ENCODE data around the gene IFI35. TPM values are rescaled to one million over a fixed set of nuclear protein-coding genes. Genes with fewer than 3 reads are reported as not detected.
"Not testable (repeated sequence)": the region's sequence is repeated elsewhere in the genome, so short reads cannot be mapped to it uniquely, and the experiment has no call there.

The IFI35 gene
- total RNA-seq, 1 experiment from 2014 or later: 80.2 TPM

DNA sequence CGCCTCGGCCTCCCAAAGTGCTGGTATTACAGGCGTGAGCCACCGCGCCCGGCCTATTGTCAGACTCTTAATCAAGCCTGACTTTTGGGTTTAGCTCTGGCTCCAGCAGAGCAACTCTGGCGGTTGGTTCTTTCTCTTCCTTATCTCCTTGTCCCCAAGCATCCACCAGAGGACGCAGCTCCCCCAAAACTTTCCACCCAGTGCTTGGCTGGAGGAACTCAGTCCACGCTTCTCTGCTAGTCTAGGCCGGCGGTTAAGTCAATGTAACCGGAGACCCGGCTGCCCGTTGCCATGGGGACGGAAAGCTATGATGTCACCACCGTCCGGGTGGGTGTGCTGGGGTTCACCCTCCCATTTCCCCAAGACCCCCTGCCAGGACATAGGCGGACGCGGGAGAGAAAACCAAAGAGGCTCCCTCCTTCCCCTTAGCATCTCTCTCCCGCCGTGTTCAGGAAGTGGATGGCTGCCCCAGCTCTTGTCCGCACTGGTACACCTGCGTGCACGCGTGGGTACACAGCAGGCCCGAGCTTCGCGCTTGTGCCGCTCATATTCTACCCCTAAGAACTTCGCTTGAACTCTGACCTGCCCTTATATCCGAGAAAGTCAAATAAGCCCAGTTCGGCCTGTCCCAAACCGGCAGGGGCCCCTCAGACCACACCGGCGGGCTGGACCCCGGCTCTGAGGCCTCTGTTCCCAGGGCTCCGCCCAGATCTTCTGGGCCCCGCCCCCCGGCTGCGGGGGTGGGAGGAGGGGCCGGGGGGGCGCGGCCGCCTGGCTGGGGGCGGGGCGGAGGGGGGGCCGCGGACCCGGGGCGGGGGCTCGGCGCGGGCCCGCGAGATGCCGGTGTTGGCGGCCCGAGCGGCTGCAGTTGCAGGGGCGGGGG is 18.1 kb downstream of the IFI35 start, which contains the start of gene RND2:
Gene RND2, plus strand, starts transcription at position 825 of the 883 bp plus-strand sequence. CDS start 117 bp downstream, outside the sequence.
- peak; percentile 84 for DNase-seq (ENCODE audit: low spot score)

DNA sequence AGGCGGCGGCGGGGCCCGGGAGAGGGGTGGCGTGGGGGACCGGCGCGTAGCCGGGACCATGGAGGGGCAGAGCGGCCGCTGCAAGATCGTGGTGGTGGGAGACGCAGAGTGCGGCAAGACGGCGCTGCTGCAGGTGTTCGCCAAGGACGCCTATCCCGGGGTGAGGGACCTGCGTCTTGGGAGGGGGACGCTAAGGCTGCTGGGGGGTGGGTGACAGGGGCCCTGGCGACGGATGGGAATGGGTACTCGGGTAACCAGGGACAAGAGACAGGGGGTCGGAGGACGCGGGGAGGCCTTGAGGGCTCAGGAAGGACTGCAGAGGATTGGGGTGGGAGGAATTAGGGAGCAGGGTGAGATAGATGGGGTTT is 18.7 kb downstream of the IFI35 start:
- no peak for DNase-seq (ENCODE audit: low spot score)

DNA sequence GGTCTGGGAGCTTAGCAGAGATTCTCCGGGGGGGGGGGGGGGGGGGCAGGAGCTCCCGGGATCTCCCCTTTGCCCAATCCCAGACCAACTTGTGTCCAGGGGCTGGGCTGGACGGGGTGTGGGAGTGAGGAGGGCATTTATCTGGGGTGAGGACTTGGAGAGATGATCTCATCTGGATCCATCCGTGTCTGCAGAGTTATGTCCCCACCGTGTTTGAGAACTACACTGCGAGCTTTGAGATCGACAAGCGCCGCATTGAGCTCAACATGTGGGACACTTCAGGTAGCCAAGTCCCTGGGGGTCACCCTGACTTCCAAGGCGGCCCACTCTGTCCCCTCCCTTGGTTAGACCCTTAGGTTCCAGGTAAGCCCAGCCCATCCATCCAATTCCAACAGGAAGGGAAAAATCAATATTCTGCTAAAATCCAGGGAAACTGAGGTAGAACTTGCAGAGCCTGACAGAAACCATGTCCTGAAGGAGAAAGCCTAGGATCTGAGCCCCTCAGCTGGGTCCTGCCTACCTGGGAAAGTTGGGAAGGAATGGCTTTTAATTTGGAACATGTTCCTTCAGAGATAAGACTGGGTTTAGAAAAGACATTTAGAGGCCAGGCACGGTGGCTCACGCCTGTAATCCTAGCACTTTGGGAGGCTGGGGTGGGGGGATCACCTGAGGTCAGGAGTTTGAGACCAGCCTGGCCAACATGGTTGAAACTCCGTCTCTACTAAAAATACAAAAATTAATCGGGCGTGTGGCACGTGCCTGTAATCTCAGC is 19.4 kb downstream of the IFI35 start:
- DNase-seq (ENCODE audit: low spot score): no peak

DNA sequence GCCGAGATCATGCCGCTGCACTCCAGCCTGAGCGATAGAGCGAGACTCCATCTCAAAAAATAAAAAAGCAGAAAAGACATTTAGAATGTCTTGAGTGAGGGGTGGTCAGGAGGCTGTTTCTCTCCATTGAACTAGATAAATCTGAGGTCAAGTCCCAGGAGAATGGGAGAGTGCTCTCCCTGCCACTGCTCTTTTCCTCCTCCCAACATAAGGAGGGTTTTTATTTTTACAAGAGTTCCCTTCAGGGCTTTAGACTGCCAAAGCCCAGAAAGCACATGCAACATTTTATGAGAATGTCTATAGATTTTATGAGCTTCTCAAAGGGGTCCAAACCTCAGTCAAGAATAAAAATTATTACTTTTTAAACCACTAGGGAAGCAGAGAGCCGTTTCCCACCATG is 20.0 kb downstream of the IFI35 start:
- no peak for DNase-seq (ENCODE audit: low spot score)

DNA sequence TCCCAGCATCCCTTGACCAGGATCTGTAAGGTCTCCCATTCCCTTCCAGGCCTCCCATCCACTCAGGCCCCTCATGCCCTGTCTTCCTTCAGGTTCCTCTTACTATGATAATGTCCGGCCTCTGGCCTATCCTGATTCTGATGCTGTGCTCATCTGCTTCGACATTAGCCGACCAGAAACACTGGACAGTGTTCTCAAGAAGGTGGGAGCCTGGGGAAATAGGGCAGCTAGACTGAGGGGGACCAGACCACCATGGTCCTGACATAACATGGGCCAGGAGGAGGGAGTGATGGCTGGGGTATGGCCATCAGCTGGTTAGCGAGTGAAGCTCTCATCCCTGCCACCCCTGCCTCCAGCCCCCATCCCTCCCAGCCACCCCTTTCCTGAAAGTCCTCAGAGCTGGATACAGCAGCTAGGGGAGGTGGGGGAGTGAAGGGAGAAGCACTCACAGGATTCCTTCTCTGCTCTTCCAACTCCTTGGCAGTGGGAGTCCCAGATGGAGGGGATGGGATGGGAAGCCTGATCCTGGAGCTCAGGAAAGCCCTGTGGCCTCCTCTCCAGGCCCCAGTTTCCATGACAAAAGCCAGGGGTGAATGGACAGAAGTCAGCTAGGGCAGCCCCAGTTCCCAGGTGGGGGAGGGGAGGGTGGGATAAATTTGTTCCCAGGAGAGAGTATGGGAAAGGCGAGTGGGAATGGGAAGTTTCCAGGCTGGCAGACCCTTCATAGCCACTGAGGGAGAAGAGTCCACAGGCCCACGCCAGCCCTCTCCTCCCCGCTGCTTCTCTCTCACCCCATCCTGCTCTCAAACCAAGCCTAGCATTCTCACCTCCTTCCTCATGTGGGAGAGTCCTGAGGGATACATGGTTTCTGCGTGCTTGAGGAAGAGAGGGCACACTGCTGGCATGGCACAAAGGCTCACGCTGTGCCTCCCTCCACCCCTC is 20.8 kb downstream of the IFI35 start:
- no peak for DNase-seq (ENCODE audit: low spot score)

DNA sequence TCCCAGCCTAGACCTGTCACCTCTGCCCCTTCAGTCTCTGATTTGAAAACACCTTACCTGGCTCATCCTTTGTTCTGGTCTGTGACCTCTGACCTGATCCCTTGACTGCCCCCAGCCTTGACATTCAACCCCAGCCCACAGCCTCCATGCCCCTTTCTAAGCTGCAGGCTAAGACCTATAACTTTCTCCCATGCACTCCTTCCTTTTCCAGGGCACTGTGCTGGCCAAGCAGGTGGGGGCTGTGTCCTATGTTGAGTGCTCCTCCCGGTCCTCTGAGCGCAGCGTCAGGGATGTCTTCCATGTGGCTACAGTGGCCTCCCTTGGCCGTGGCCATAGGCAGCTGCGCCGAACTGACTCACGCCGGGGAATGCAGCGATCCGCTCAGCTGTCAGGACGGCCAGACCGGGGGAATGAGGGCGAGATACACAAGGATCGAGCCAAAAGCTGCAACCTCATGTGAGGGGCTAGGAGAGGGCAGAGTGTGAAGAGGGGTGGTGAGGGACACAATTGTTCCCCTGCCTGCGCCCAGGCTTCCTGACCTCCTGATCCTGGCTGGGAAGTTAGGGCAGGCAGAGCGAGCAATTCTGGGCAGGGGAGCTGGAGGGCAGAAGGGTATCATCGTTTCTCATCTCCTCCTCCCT is 21.8 kb downstream of the IFI35 start:
- no peak for DNase-seq (ENCODE audit: low spot score)

DNA sequence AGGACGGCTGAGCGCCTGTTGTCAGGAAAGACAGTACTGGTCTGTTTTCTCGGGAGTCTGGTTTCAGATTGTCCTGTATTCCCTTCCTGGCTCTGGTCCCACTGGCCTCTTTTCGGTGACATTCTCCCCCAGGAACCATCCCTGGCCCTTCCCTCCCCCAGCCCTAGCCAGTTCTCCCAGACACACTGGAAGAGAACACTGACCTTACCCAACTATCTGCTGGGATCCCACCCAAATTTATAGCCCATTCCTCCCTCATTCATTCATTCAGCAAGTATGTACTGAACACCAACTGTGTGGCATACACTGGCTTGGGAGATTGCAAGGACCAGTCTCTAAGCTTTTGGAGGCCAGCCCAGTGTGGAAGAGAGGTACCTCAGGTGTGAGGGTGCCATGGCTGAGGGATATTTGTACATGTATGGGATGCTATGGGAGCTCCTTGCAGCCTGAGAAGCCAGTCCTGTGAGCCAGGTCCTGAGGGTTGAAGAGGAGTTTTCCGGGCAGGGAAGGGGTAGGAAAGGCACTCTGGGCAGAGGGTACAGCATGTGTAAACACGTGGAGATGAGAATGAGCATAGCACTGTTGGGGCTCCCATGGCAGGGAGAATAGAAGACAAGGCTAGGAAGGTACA is 23.7 kb downstream of the IFI35 start:
- DNase-seq (ENCODE audit: low spot score): no peak

DNA sequence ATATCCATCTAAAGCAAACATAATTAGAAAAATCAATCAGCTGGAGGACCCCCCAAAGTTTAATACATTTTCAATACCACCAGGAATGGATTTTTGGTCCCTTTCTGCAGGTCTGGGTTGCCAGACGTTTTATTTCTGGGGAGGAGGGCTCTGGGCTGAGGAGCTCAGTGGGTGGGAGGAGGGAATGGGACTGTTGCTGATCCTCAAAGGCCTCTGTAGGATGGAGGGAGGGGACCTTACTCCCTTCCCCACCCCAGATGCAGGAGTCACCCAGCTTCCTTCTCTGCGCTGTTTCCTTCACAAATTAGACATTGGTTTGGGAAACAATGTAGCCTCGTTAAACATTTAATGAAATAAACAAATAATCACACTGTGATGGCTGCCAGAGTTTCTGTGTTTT is 25.1 kb downstream of the IFI35 start:
- DNase-seq (ENCODE audit: low spot score): no peak

DNA sequence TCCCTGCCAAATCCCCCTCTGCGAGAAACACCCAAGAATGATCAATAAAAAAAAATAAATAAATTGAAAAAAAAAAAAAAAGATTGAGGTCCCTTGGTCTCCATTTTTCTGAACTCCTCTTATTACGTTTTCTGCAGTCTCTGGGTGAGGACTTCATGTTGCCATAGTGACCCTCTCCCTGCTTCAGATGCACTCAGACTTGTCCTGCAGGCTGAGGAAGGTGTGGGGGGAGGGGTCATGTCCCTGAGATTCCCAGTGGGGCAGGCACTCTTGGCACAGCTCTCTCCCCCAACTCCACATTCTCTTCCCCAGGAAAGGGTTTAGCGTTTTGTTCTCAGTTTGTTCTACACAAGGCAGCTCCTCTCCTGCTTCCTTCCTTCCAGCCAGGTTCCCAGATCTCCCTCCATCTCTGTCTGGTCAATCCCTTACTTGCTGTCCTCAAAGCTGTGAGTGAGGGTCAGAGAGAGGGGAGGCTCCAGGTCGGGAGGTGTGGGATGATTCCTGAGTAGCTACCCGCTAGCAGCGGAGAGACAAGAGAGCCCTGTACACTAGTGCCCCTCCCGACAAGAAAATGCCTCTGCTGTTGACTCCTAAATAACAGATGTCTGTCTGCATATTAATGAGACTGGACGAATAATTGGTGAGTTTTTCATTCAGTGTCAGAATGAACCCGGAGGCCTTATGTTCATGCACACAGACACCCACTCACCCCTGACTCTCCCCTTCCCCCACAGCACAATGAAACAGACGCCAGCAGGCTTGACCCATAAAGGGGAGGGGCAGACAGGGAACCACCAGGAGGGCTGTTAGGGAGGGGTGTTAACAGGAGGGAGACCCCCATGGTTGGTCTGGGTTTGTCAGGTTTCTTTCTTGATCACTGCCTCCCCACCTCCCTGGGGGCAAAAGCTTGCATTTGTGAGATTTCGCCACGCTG is 27.6 kb downstream of the IFI35 start:
- no peak for DNase-seq (ENCODE audit: low spot score)

DNA sequence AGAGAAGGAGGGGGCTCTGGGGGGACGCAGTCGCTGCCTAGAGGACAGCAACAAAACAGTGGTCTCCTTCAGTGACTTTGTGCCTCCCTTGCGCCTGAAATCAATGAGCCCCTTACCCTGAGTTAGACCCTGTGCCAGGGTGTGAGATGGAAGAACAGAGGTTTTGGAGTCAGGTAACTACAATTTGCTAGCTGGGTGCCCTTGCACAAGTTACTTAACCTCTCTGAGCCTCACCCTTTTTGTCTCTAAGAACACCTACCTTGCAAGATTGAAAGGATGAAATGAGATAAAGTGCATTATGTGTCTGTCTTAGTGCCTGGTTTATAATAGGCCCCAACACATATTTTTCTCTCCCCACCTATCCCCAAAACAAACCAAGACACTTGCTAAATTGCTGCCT is 28.3 kb downstream of the IFI35 start:
- DNase-seq (ENCODE audit: low spot score): no peak

DNA sequence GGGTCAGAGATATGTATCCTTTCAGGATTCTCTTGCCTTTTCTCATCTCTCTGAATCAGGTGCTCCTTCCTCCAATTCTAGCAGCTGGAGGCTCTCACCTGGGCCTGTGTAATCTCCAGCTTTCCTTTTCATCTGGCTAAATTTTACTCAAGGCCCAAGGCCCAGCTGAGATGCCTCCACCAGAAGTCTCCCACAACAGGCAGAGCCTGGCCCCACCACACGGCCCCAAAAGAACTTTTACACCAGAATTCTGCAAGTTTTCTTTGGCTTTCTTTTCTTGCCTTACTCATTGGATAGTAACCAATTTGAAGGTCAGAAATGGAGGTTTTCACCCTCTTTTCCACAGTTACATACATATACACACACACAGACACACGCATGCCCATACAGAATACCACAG is 33.1 kb downstream of the IFI35 start:
- no peak for DNase-seq (ENCODE audit: low spot score)

DNA sequence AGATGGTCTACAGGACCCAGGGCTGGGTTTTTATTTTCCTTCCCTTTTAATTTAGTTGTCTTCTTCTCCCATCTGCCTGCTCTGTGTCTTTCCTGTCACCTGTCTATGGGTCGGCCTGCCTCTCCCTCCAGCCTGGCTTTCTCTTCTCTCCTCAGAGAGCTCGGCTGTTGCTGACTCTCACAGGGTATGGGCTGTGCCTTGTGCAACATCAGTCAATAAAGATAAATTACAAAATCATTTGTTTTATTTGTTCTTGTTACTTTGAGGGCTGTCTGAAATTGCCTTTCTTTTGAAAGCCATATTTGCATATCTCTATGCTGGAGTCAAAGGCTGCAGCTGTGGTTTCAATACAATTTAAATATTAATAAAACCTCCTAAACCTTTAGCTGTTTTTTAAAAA is 34.1 kb downstream of the IFI35 start:
- DNase-seq (ENCODE audit: low spot score): no peak

DNA sequence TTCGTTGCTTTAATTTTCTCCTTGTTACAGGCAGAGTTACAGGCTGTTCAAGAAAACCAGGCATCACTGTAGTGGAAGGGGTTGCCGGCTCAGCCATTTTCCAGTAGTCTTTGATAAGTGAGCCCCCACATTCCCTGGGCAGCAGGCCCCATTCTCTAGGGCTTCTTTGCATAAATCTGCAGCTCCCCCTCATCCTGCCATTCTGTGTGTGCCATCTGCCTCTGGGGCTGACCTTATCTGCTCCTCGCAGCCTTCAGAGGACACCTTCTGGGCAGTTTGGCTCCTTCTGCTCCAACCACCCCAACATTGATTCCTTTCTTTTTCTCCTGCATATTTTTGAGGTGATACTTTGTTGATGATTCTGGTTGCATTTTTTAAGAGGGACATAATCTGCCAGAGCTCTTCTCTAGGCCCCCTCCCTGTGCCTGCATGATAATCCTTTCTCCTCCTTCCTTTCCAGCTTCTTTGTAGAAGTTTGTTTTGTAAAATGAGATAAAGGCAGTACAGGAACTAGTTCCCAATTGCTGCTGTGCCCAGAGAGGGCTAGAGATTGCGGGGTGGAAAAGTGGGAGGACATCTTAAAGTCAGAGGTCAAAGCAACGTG is 35.5 kb downstream of the IFI35 start:
- DNase-seq (ENCODE audit: low spot score): no peak

DNA sequence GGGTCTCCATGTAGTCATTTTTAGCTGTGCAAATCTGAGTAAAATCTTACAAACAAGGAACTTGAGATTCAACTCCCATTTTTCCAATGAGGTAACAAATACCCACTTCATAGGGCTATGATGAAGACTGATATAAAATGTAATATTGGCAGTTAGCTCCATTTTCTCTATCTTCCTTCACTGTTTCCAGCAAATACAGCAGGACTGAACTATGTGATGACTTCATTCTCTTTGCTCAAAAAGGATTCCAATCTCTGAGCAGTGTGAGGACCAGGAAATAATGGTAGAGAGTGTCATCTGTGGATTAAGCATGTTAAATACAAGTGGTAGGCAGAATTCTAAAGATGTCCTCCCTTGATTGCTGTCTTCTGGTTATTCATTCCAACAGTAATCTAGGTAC is 36.7 kb downstream of the IFI35 start:
- DNase-seq (ENCODE audit: low spot score): no peak

DNA sequence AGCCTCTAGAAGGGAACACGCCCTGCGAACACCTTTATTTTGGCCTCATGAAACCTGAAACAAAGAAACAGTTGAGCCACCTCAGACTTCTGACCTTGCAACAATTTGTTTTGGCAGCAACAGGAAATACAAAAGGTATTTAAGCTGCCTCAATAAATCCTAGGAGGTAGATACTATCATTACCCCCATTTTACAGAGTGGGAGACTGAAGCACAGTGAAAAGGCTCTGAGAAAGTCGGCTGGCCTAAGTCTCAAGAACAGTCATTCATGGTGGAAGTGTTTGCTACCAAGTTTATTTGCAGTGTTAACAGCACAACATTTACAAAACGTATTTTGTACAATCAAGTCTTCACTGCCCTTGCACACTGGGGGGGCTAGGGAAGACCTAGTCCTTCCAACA is 37.4 kb downstream of the IFI35 start:
- DNase-seq (ENCODE audit: low spot score): no peak

DNA sequence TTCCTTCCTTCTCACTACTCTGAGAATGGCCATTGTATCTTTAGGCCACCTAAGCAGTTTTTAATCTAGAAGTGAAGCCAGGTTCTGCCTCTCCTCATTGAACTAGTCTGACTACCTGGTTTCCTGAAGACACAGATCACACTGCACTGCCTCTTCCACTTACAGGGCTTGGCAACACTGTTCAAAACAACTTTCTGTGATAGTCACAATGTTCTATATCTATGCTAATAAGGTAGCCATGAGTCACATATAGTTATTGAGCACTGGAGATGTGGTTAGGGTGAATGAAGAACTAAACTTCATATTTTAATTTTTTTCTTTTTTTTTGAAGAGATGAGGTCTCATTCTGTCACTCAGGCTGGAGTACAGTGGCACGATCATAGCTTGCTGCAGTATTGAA is 45.4 kb downstream of the IFI35 start:
- DNase-seq (ENCODE audit: low spot score): no peak

DNA sequence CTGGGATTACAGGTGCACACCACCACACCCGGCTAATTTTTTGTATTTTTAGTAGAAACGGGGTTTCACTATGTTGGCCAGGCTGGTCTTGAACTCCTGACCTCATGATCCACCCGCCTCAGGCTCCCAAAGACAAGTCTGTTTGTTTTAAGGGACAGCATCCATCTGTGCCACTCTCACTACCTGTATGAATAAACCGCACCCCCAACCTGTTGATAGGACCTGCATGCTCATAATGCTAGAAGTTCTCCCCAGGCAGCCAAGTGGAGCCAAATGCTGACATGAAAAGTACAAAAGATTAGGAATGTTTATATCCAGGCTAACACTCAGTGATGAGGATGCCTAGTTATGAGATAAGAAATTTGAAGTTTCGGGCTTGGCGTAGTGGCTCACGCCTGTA is 46.4 kb downstream of the IFI35 start:
- DNase-seq (ENCODE audit: low spot score): not testable (repeated sequence)

DNA sequence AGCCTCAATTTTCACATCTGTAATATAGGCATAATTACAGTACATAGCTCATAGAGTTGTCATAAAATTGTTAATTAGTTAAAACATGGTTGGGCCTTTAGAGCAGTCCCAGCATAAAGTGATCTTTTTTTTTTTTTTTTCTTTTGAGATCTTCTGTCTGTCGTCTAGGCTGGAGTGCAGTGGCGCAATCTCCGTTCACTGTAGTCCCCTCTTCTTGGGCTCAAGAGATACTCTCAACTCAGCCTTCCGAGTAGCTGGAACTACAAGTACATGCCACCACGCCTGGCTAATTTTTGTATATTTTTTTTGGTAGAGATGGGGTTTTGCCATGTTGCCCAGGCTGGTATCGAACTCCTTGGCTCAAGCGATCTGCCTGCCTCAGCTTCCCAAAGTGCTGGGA is 49.5 kb downstream of the IFI35 start:
- DNase-seq (ENCODE audit: low spot score): no peak

DNA sequence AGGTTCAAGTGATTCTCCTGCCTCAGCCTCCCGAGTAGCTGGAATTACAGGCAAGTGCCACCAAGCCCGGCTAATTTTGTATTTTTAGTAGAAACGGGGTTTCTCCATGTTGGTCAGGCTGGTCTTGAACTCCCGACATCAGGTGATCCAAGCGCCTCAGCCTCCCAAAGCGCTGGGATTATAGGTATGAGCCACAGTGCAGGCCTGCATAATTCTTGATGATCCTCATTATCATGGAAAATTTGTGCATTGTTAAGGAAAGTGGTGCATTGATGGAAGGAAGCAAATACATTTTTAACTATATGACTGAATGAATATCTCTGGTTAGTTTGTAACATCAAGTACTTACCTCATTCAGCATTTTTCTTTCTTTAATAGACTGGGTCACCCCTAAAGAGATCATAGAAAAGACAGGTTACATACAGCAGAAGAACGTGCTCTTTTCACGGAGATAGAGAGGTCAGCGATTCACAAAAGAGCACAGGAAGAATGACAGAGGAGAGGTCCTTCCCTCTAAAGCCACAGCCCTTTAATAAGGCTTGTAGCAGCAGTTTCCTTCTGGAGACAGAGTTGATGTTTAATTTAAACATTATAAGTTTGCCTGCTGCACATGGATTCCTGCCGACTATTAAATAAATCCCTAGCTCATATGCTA is 56.5 kb downstream of the IFI35 start:
- no peak for DNase-seq (ENCODE audit: low spot score)
